IMR-90 (cell line): Measurements from ENCODE around the gene ZFHX3.

Source experiments
- CHD1 ChIP-seq: IDR thresholded peaks from 2 replicates; pipeline ENCODE4 v1.6.1; 2012; ENCODE audit warnings: low read depth, low read length, improper control_type of control experiment
- FOS ChIP-seq: fragments of 150-350 bp; IDR thresholded peaks from 2 replicates; pipeline ENCODE4 v1.6.1; 2016; ENCODE audit warnings: low read depth, low read length
- MAFK ChIP-seq: IDR thresholded peaks from 2 replicates; pipeline ENCODE4 v1.6.1; 2012; ENCODE audit warnings: low read depth, low read length, improper control_type of control experiment
- NFE2L2 ChIP-seq: fragments of 150-350 bp; IDR thresholded peaks from 2 replicates; pipeline ENCODE4 v1.6.1; 2016; ENCODE audit warnings: low read depth, mild to moderate bottlenecking, low read length
- POLR2A ChIP-seq: IDR thresholded peaks from 2 replicates; pipeline ENCODE4 v1.6.1; 2012; ENCODE audit warnings: mild to moderate bottlenecking, low read depth, low read length
- RAD21 ChIP-seq: IDR thresholded peaks from 2 replicates; pipeline ENCODE4 v1.6.1; 2012; ENCODE audit warnings: low read length, improper control_type of control experiment
- RCOR1 ChIP-seq: IDR thresholded peaks from 2 replicates; pipeline ENCODE4 v1.6.1; 2012; ENCODE audit warnings: mild to moderate bottlenecking, low read length, improper control_type of control experiment; ENCODE audit not compliant: insufficient replicate concordance
- RFX5 ChIP-seq: IDR thresholded peaks from 2 replicates; pipeline ENCODE4 v1.8.0; 2012; ENCODE audit warnings: low read depth, mild to moderate bottlenecking, low read length, moderate library complexity
- SMC3 ChIP-seq: fragments of 150-350 bp; IDR thresholded peaks from 2 replicates; pipeline ENCODE4 v1.6.1; 2016; ENCODE audit warnings: low read depth, mild to moderate bottlenecking, antibody characterized with exemption, low read length, moderate library complexity
- TF ChIP-seq, protein P1 (sequence below): conservative IDR thresholded peaks from 2 replicates; pipeline ENCODE4 v1.5.1; 2012; ENCODE audit warnings: mild to moderate bottlenecking, low read depth, low read length, improper control_type of control experiment
- TF ChIP-seq, protein P2 (sequence below): fragments of 150-350 bp; IDR thresholded peaks from 2 replicates; pipeline ENCODE4 v1.6.1; 2017; ENCODE audit warnings: mild to moderate bottlenecking, antibody characterized with exemption, low read length, low read depth

DNA sequence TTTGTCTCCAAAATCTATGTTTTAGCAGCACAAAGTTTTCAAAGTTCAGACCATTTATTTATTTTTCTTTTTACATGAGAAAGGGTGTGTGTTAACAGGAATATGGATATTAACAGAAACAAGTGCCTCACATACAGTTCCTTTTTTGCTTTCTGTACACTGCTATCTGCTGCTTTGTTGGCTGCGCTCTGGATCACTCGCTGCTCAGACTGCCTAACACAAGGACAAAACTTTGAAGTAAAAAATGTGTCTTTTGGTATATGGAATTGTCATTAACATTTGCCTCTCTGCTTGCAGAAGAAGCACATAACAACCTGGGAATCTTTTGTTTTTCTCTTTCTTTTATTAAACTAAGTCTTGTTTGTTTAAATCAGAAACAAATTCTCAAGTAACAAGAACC lies 262.8 kb downstream of the ZFHX3 start:
- TF ChIP-seq, protein P1, sequence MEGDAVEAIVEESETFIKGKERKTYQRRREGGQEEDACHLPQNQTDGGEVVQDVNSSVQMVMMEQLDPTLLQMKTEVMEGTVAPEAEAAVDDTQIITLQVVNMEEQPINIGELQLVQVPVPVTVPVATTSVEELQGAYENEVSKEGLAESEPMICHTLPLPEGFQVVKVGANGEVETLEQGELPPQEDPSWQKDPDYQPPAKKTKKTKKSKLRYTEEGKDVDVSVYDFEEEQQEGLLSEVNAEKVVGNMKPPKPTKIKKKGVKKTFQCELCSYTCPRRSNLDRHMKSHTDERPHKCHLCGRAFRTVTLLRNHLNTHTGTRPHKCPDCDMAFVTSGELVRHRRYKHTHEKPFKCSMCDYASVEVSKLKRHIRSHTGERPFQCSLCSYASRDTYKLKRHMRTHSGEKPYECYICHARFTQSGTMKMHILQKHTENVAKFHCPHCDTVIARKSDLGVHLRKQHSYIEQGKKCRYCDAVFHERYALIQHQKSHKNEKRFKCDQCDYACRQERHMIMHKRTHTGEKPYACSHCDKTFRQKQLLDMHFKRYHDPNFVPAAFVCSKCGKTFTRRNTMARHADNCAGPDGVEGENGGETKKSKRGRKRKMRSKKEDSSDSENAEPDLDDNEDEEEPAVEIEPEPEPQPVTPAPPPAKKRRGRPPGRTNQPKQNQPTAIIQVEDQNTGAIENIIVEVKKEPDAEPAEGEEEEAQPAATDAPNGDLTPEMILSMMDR: no peak
- TF ChIP-seq RCOR1 (no peak), RFX5 (no peak), POLR2A (no peak), CHD1 (no peak), MAFK (no peak), NFE2L2 (no peak), FOS (no peak), SMC3 (no peak), RAD21 (no peak)
- TF ChIP-seq, protein P2, sequence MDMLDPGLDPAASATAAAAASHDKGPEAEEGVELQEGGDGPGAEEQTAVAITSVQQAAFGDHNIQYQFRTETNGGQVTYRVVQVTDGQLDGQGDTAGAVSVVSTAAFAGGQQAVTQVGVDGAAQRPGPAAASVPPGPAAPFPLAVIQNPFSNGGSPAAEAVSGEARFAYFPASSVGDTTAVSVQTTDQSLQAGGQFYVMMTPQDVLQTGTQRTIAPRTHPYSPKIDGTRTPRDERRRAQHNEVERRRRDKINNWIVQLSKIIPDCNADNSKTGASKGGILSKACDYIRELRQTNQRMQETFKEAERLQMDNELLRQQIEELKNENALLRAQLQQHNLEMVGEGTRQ: no peak
